CD4-positive, alpha-beta T cell (primary cell): ENCODE measurements around the gene PRKCA. TPM values are rescaled to one million over a fixed set of nuclear protein-coding genes. Genes with fewer than 3 reads are reported as not detected.

Source experiments
- ATAC-seq: fragments of 200-7000 bp; cut with Tn5 transposase; one replicate; pipeline ENCODE4 v1.10.0; 2022; ENCODE audit warnings: mild to moderate bottlenecking; ENCODE audit not compliant: poor library complexity
- CTCF ChIA-PET: fragments of 350-600 bp; sonication (Branson Sonifier 250); formaldehyde crosslinking; loops from one replicate; lab custom pipeline; 2021; ENCODE audit warnings: antibody characterized with exemption, inconsistent platforms; lab: Charles Lee
- POLR2A ChIA-PET: fragments of 350-600 bp; sonication (Branson Sonifier 250); formaldehyde crosslinking; loops from one replicate; lab custom pipeline; 2021; ENCODE audit warnings: antibody characterized with exemption, inconsistent platforms; lab: Charles Lee
- DNase-seq, 14 experiments: peaks; one replicate each; pipeline ENCODE4 v3.0.0-alpha.2; 2013 to 2020; ENCODE audit warnings: mixed read lengths in 2 of 14
- H3K27ac ChIP-seq, 2 donors: one replicate each; pipeline versions ENCODE4 v1.5.1 to v1.7.0; 2013; ENCODE audit warnings: low read length in 2 of 2, low read depth in 1 of 2, mild to moderate bottlenecking in 1 of 2
- H3K27me3 ChIP-seq, 2 experiments: 1 replicate in 1 of 2; 2 replicates in 1 of 2; pipeline versions ENCODE4 v1.6.1 to v1.7.0; 2013; ENCODE audit warnings: low read length in 2 of 2, control low read depth in 1 of 2, mild to moderate bottlenecking in 1 of 2, moderate library complexity in 1 of 2; ENCODE audit not compliant: insufficient read depth in 2 of 2, control insufficient read depth in 1 of 2
- H3K36me3 ChIP-seq: one replicate; pipeline ENCODE4 v1.6.1; 2013; ENCODE audit warnings: low read length, control low read depth; ENCODE audit not compliant: insufficient read depth
- H3K4me1 ChIP-seq: one replicate; pipeline ENCODE4 v1.6.1; 2013; ENCODE audit warnings: low read length, control low read depth; ENCODE audit not compliant: insufficient read depth
- H3K4me3 ChIP-seq: one replicate; pipeline ENCODE4 v1.5.1; 2013; ENCODE audit warnings: mild to moderate bottlenecking, low read length, moderate library complexity
- H3K9me3 ChIP-seq, 2 experiments: 1 replicate in 1 of 2; 2 replicates in 1 of 2; pipeline versions ENCODE4 v1.6.1 to v1.7.0; 2013; ENCODE audit warnings: low read length in 2 of 2, mild to moderate bottlenecking in 2 of 2, control low read depth in 1 of 2, moderate library complexity in 1 of 2; ENCODE audit not compliant: control insufficient read depth in 1 of 2, insufficient read depth in 1 of 2
- H3K27ac Mint-ChIP-seq: one replicate; pipeline ENCODE4 v1.8.0; 2020; ENCODE audit warnings: mixed read lengths
- H3K27me3 Mint-ChIP-seq: one replicate; pipeline ENCODE4 v1.8.0; 2021; ENCODE audit warnings: mixed read lengths
- H3K36me3 Mint-ChIP-seq: one replicate; pipeline ENCODE4 v1.8.0; 2021; ENCODE audit warnings: low read depth, mixed read lengths
- H3K4me1 Mint-ChIP-seq: one replicate; pipeline ENCODE4 v1.8.0; 2021; ENCODE audit warnings: low read depth, mixed read lengths
- H3K4me3 Mint-ChIP-seq: one replicate; pipeline ENCODE4 v1.8.0; 2020; ENCODE audit warnings: mild to moderate bottlenecking, mixed read lengths
- H3K9me3 Mint-ChIP-seq: one replicate; pipeline ENCODE4 v1.8.0; 2020; ENCODE audit warnings: mixed read lengths
- CTCF ChIP-seq: fragments of 200-600 bp; IDR thresholded peaks from one replicate; pipeline ENCODE4 v1.8.0; 2022; ENCODE audit warnings: antibody characterized with exemption, mild to moderate bottlenecking
- intact Hi-C, 2 experiments: fragments of 100-400 bp; cut with DNase I in 1 of 2; cut with micrococcal nuclease in 1 of 2; formaldehyde crosslinking; loops; one replicate each; pipeline versions ENCODE4 v1.15.1 to v1.9.0; 2023 to 2025; cut with DNase I, micrococcal nuclease
- total RNA-seq, 174 experiments: library from RNA in 2 of 174; stranded (reverse) in 2 of 174; gene quantifications; one replicate each; pipeline ENCODE4 v1.2.3 and lab custom pipeline; 2021 to 2026

PRKCA gene
- total RNA-seq, 2 experiments from 2014 or later, result 84.8 to 88.6 TPM

- peaks cover 58% of the 10 kb centered on the region for H3K4me1 Mint-ChIP-seq
- DNase-seq (no peak), ATAC-seq (no peak)
- no peaks in the 10 kb centered on the region for H3K9me3 Mint-ChIP-seq
- H3K36me3 Mint-ChIP-seq, result no peaks in the 10 kb centered on the region
- peak overlapping the region; percentile 45 for H3K4me3 Mint-ChIP-seq
- H3K27me3 Mint-ChIP-seq, result no peaks in the 10 kb centered on the region
- Histone ChIP-seq H3K4me3 (no peak overlapping the region), H3K36me3 (no peaks in the 10 kb centered on the region), H3K4me1 (peaks cover 45% of the 10 kb centered on the region), H3K9me3 (no peaks in the 10 kb centered on the region), H3K27ac (no peak overlapping the region), H3K27me3 (no peaks in the 10 kb centered on the region)
- CTCF ChIA-PET, result no interaction called here
- intact Hi-C loops, result no loop called here
- POLR2A ChIA-PET, result interaction anchor here (0.5 kb wide), 1 partner anchor 81 kb away, joined by 4 read pairs; no protein-coding TSS in a partner anchor
- no peak for TF ChIP-seq CTCF
- H3K27ac Mint-ChIP-seq, result peak overlapping the region; percentile 62
Observed at GRCh38 chr17:66412857-66413558, 110.6 kb downstream of the PRKCA start.

GRCh38 chr17:66413559-66414520, 111.4 kb downstream of the PRKCA start:
- no peaks in the 10 kb centered on the region for H3K9me3 Mint-ChIP-seq
- no peaks in the 10 kb centered on the region for H3K27me3 Mint-ChIP-seq
- H3K27ac Mint-ChIP-seq, result peak overlapping the region; percentile 62
- H3K4me3 ChIP-seq, result no peak overlapping the region
- H3K4me1 ChIP-seq, result peaks cover 45% of the 10 kb centered on the region
- intact Hi-C loops, result loop anchor here in 1 of 2 experiments (2.0 kb wide), 1 partner anchor 15 kb away; no protein-coding TSS in a partner anchor
- ATAC-seq (no peak), DNase-seq (no peak)
- no peaks in the 10 kb centered on the region for H3K36me3 Mint-ChIP-seq
- H3K27me3 ChIP-seq, result no peaks in the 10 kb centered on the region
- no peak for TF ChIP-seq CTCF
- peaks cover 51% of the 10 kb centered on the region for H3K4me1 Mint-ChIP-seq
- H3K27ac ChIP-seq, result no peak overlapping the region
- H3K9me3 ChIP-seq, result no peaks in the 10 kb centered on the region
- CTCF ChIA-PET, result no interaction called here
- POLR2A ChIA-PET, result interaction anchor here (1.5 kb wide), 1 partner anchor 84 kb away, joined by 6 read pairs; no protein-coding TSS in a partner anchor
- no peaks in the 10 kb centered on the region for H3K36me3 ChIP-seq
- H3K4me3 Mint-ChIP-seq, result no peak overlapping the region

- H3K4me1 Mint-ChIP-seq, result peaks cover 50% of the 10 kb centered on the region
Observed at GRCh38 chr17:66414561-66415175, 112.3 kb downstream of the PRKCA start.

More at GRCh38 chr17:66414561-66415175, 112.3 kb downstream of the PRKCA start:
- H3K4me3 ChIP-seq, result no peak overlapping the region
- no peaks in the 10 kb centered on the region for H3K27me3 Mint-ChIP-seq
- ATAC-seq (no peak), DNase-seq (no peak)
- H3K27ac Mint-ChIP-seq, result peak overlapping the region; percentile 6
- H3K27me3 ChIP-seq, result no peaks in the 10 kb centered on the region
- H3K9me3 Mint-ChIP-seq, result no peaks in the 10 kb centered on the region
- CTCF ChIA-PET, result no interaction called here
- no peaks in the 10 kb centered on the region for H3K36me3 Mint-ChIP-seq
- H3K4me3 Mint-ChIP-seq, result no peak overlapping the region
- no peaks in the 10 kb centered on the region for H3K9me3 ChIP-seq
- intact Hi-C loops, result loop anchor here in 1 of 2 experiments (2.0 kb wide), 1 partner anchor 16 kb away; no protein-coding TSS in a partner anchor
- H3K4me1 ChIP-seq, result peaks cover 45% of the 10 kb centered on the region
- H3K36me3 ChIP-seq, result no peaks in the 10 kb centered on the region
- no peak for TF ChIP-seq CTCF
- H3K27ac ChIP-seq, result no peak overlapping the region
- POLR2A ChIA-PET, result interaction anchor here (0.8 to 1.5 kb wide), 4 partner anchors 10 to 85 kb away, joined by 3 to 6 read pairs (median 4); no protein-coding TSS in a partner anchor
